DMS114 treated with DMSO at 0.1 percent for 48 hours (cell line): Measurements from ENCODE around the gene ARHGAP4.

Experiments used
- DNase-seq: peaks from one replicate; lab custom pipeline; 2025; ENCODE audit not compliant: unreplicated experiment; lab: John Stamatoyannopoulos, UW

Gene ARHGAP4

DNA sequence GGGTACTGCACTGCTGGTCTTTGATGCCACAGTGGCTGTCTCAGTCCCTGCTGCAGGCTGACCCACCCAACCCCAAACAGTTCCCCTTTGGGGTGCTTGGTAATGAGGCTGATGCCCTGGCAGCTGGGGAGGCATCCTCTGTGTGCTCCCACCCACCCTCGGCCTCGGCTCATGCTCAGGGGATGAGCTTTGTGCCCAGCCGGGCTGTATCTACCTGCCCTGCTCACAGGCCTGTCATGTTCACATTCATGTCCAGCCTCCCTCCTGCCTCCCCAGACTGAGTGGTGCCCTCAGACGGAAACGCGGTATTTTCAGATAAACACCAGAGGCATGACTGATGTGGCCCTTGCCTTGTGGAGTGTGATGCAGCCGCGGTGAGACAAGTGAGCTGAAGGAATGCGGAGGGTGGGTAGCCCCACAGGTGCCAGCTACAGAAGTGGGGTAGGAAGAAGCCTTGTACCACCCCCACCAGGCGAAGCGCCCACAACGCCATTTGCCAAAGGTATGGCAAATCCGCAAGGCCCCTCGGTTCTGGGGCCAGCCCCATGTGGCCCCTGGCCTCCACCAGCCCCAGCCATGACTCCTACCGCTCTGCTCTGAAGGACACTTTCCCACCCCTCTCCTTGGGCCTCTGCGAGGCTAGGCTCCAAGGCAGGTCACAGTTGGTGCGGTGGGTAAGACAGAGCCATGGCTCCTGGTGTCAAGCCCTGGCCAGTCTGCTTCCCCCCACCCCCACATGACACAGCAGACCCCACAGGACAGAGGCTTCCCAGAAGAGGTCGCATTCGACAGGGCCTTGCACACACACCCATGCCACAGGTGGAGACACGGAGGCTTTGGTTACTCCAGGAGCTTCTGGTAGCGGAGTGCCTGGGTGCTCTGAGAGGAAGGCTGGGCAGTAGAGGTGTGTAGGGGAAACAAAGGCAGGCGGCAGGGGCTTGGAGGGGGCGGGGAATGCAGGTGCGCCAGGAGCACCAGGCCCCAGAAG lies 20.2 kb upstream of the ARHGAP4 start:
- DNase-seq: no peak

DNA sequence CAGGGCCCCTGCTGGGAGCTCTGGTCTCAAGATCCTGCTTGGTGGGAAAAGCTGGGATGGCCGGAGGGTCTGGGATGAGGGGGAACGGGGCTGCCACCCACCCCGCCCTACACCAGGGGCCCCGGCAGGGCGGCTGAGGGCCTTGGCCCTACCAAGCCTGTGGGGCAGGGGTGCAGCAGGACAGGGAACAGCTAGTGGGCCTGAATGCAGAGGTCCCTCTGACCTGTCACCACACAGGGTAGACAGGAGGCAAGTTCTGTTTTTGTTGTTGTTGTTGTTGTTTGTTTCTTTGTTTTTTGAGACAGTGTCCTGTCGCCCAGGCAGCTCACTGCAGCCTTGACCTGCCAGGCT lies 18.7 kb upstream of the ARHGAP4 start:
- DNase-seq: no peak

DNA sequence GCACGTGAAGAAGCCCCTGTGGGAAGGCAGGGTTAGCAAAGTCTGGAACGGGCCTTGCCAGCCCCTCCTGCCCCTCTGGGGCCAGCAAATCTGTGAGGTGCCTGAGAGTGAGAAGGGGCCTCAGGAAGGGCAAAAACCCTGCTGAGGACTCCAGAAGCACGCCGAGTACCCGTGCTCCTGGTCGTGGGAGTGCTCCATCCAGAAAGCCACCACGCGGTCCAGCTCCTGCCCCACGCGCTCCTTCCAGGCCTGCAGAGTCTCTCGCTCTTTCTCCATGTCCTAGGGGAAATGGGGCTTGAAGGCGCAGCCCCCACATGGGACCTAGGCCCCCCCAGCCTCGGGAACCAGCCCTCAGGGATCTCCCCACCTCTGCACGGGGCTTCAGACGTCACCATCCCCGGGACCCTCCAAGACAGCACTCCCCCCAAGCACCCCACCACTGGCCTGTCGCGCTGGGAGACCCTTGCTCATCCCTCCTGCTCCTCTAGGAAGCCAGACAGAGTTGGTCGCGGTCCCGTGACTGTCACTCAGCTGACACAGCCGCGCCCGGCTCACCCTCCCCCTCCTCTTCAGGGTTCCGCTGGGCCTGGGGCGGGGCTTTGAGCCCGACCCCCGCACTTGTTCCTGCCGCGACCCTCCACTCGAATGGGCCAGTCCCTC lies 18.2 kb upstream of the ARHGAP4 start, which contains the start of gene RENBP:
Gene RENBP, minus strand, starts transcription at position 504 of the 660 bp plus-strand sequence. Its CDS starts 33 bp downstream, at position 471.
- no peak for DNase-seq

DNA sequence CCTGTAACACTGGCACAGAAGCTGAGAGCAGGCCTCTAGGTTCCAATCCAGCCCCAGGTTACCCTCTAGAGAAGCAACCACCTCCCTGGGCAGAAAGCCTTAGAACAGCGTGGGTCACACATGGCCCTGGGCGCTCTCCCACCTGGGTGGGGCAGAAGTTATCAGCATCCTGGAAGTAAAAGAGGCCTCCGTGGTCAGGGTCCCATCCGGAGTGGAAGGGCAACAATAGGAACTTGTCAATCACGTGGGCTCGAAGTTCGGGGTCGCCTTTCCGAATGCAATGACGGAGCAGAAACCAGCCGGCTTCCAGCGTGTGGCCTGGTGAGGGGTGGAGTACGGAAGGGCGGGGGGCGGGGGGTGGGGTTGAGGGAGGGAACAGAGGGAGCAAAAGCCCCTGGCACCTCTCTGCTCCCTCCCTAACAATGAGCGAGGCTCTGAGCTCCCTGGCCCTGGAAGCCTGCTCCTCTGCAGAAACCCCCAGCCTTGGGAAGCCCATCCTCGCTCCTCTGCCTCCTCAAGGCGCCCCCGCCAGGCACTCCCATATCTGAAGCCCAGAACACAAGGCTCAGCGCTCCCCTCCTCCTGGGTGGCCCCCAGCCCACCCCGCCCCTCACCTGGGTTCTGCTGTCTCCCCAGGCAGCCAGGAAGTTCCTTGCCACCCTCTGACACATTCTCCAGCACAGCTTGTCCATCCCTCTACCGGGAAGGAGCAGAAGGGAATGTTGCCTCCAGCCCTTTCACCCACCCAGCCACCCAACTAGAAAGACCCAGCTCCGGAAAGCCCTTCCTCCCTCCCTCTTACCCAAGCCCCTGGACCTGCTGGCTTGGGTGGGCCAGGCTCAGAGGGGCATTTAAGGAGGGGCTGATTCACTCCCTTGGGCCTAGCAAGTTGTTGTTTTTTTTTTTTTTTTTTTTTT lies 15.5 kb upstream of the ARHGAP4 start:
- no peak for DNase-seq

DNA sequence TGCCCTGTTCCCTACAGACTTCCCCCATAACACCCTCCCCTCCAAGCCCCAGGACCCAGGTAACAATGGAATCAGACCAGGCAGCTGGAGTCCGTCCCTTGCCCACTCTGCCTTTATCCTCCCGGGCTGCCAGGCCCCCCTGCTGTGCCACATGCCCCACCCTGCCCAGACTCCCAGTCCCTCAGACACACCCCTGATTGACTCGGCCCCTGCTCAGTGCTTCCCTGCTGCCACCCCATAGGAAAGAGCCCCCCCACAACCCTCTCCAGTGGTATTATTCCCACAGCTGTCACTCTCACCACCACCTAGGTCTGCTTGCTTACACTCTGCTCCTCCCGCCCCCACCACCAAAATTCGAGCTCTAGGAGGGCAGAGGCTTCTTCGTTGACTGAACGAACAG lies 13.5 kb upstream of the ARHGAP4 start:
- DNase-seq: no peak

DNA sequence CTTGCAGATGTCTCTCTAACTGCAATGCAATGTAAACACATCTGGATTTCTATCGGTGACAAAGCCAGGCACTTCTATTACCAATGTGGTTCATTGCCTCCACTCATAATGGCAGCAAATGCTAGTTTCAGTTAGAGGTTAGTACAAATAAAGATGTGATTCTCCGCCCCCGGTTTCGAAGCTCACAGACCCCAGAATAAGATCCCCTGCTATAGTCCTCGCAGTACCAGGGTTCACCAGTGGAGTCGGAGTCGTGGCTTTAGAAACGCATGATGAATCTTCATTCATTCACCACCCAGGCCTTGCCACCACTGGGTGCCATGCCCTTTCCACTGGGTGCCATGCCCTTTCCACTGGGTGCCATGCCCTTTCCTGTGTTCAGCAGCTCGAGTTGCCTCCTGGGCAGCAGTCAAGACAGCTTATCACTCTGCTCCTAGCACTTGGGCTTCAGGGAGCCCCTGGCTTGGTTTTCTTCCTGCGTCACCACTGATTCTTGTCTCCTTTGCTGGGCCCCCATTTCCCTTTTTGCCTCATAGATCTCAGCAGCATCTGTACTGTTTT lies 12.2 kb upstream of the ARHGAP4 start:
- no peak for DNase-seq

DNA sequence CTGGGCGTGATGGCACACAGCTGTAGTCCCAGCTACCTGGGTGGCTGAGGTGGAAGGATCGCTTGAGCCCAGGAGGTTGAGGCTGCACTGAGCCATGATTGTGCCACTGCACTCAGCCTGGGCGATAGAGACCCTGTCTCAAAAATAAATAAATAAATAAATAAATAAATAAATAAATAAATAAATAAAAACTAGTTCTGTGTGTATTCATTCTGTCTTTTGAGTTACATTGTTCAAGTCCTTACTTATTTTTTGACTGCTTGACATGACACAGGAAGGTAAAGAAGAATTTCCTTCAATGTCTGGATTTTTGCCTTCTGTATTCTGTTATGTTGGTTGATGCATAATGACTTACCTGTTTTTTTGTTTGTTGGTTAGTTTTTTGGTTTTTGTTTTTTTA lies 11.0 kb upstream of the ARHGAP4 start:
- no peak for DNase-seq

DNA sequence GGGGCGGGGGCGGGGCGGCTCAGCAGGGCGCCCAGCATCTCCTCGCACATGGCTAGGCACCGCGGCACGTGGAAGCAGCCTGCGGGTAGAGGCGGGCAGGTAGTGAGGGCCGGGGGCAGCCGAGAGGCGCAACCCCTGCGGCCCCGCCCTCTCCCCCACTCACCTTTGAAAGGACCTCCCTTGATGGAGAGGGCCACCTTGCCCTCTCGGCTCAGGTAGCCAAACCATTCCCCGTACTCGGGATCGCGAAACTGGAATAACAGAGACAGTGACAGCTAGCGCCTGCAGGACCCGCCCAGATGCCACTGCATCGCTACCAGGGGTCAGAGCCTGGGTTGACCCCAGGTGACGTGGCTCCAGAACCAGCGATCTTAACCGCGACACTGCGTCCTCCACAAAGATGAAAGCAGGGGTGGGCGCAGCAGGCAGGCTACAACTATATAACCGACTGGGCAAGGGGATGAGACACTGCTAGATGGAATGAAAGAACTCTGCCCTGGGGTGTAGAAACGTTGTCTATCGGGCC lies 9.3 kb upstream of the ARHGAP4 start:
- DNase-seq: no peak

DNA sequence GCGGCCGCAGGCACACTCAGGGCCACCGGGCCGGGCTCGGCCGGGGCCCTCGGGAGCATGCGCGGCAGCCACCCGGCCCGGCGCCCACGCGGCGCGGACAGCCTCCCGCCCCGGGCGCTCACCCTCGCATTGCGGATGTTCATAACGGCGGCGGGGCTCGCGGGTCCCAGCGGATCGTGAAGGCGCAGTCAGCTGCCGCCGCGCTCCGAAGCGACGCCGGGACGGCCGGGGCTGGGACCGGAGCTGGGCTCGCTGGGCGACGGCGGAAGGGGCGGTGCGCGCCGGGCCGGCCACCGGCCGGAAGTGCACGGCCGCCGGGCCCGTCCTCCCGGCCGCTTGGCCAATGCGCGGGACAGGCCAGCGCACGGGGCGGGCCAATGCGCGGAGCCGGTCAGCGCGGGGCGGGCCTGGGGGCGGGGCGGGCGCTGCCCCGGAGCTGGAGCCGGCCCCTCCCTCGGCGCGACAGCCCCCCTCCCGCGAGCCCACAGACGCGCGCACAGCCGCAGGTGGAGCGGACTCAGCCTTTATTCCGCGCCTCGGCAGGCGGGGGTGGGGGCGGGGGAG lies 8.8 kb upstream of the ARHGAP4 start, which contains the start of gene NAA10:
Gene NAA10, minus strand, starts transcription at position 276 of the 564 bp plus-strand sequence. Its CDS starts 133 bp downstream, at position 143.
- DNase-seq: no peak

DNA sequence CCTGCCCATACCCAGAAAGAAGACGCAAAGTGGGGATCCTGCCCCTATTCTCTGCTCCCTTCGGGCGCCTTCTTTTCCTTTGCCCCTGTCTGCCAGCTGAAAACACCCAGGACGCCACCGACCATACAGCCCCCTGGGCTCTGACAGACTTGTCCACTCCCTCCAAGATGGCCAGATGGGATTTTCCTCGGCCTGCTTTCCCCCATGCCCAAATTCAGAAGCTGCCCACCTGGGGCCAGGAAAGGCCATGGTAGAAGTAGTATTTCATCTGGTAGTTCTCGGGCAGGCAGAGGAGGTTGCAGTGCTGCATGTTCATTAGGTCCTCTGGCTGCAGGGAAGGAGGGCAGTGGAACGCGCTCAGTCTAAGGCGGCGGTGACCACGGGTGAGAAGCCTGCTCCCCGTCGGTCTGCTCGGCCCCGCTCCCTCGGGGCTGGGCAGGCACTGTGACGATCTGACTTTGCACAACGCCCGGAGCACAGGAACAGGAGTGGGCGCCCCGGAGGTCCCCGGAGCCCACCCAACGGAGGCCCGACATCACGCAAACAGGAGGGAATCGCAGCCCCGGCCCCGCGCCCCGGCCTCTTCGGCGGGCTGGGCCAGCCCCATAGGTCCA lies 8.2 kb upstream of the ARHGAP4 start:
- no peak for DNase-seq

DNA sequence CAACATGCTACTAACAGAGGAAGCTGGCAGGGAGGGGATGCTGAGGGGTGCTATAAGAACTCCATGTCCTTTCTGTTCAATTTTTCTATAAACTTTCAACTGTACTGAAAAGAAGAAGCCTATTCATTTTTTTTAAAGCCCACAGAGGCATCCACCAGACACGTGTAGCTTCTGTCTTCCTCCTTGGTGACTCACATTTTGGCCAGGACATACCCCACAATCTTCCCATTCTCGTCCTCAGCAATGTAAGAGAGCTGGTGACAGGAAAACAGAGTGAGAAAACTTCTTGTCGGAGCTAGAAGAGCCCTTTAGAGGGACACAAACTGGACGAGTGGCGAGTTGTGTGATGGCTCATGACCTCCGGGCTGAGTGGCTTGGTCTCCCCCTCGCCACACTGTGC lies 7.7 kb upstream of the ARHGAP4 start:
- no peak for DNase-seq

DNA sequence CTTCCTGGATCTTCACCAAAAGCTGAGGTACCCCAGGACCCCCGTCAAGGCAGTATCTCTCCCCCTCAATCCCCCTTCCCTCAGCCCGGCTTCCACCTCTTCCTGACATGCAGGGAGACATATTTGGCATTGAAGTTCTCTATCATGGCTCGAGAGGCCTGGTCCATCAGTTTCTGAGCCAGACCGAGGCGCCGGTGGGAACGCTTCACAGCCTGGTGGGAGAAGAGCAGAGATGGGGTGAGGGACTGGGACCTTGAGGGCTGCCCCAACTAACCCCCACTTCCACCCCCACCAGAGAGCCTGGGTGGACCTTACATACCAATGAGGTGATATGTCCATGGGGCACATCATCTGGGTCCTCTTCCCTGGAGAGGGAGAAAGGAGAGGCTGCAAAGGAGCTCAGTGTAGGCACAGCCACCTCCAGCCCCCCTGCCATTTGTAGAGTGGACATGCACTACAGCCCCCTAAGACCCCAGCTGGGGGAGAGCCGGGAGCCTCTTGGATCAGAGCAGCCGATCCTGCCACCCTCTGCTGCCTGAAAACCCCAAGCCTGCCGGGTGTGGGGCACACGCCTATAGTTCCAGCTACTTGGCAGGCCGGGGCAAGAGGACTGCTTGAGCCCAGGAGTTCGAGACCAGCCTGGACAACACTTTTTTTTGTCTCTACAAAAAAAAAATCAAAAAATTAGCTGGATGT lies 6.3 kb upstream of the ARHGAP4 start:
- DNase-seq: no peak

DNA sequence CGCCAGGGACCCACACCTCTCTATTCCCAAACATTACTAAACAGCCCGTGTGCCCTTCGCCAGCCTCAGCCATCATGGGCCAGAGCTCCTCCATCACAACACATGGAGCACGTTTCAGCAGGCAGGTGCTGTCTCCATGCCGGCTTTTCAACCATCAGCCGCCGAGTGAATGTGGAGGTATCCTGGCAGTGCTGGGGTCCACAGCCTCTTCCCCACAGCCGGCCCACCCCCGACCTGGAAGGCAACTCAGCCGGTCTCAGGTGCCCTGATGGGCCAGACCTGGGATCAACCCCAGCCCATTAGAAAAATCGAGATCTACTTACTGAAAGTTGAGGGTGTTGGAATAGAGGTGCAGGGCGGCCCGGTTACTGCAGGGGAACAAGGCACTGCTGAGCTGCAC lies 5.7 kb upstream of the ARHGAP4 start:
- DNase-seq: no peak

DNA sequence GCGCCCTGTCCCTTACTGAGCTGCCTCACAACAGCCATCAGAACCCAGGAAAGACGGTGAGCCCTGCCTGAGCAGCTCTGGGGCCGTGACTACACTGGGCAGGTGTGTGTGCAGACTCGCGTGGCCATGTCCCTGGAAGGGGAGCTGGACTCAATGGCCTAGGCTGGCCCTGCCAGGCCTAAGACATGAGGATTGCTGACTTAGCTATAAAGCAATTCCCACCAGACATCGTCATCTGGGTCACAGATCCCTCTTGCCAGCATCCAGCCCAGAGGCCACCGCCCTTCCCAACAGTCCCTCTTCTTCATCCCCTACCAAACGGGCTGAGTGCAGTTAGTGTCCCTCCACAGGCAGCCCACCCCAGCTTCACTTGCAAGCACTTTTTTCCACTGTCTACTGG lies 5.1 kb upstream of the ARHGAP4 start:
- no peak for DNase-seq

DNA sequence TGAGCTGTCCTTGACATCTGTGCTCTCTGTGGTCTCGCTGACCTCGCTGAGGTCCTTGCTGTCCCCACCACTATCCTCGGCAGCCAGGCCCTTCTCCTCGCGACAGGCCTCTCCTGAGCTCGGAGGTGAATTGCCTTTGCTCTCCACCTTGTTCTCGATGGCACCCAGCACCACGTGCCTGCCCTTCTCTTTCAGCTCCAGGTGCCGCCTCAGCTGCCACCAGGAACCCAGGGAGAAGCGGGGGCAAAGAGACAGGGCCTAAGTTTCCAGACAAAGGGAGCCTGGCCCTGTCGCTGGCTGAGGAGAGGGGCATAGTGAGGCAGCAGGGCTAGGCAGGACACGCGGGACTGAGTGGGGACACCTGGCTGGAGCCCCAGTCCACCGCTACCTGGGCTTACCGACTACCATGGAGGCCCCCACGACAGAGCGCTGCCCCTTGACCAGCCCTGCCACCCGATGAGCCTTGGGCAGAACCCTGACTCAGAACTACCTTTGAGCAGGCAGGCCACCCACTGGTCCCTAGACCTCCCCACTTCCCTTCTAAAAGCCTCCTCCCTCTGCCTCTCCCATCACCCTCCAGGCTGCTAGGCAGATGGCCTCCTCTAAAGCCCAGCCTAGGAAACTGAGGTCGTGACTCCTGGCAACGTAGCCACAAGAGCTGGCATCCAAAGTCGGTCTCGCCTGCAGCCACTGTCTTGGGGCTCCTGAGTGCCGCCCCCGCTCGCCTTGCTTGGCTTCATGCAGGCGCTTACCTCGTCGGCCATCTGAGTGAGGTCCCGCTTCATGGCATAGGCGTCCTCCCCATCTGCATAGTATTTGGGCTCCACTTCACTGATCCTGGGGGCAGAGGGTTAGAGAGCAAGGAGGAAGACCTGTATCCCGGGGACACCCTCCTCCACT lies 4.2 kb upstream of the ARHGAP4 start:
- DNase-seq: no peak

DNA sequence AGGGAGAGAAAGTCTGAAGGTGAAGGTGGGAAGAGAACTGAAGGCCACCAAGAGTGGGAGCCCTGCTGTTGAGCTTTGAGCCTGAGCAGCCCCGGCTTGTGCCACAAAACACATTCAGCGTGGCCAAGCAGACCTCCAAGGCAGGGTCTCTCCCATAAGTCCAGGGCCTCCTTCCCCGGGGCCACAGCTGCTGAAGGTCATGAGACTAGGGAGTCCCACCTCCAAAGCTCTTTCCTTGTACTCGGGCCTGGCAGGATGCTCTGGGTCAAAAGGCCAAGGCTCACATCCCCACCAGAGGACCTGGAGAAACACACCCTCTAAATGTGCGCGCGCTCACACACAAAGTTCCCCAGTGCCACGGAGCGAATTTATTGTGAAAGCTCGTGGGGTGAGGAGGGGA lies 3.5 kb upstream of the ARHGAP4 start:
- DNase-seq: no peak

DNA sequence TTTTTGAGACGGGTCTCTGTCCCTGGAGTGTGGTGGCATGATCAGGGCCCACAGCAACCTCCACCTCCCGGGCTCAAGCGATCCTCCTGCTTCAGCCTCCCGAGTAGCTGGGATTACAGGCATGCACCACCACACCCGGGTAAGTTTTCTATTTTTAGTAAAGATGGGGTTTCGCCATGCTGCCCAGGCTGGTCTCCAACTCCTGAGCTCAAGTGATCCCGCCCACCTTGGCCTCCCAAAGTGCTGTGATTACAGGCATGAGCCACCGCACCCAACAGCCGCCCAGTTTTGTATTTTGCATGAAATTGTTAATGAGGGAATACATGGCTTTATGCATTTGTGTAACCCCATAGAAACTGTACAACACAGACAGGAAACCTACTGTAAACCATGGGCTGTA lies 2.8 kb upstream of the ARHGAP4 start:
- DNase-seq: no peak
